Measurements from ENCODE around the gene PAFAH2.
A peak's percentile ranks its signal among the peaks of the same experiment; 100 is the strongest.

Gene PAFAH2

GRCh38 chr1:25924454-25924853 lies 73.4 kb downstream of the PAFAH2 start:
- H3K27me3 Mint-ChIP-seq = peaks cover 18% of the 10 kb centered on the region
- peaks cover 23% of the 10 kb centered on the region for H3K4me1 Mint-ChIP-seq (ENCODE audit: low read depth)
- H3K9me3 Mint-ChIP-seq = no peaks in the 10 kb centered on the region
- no peak overlapping the region for H3K27ac Mint-ChIP-seq
- H3K36me3 Mint-ChIP-seq (ENCODE audit: low read depth) = no peaks in the 10 kb centered on the region
- H3K4me3 Mint-ChIP-seq = no peak overlapping the region

DNA sequence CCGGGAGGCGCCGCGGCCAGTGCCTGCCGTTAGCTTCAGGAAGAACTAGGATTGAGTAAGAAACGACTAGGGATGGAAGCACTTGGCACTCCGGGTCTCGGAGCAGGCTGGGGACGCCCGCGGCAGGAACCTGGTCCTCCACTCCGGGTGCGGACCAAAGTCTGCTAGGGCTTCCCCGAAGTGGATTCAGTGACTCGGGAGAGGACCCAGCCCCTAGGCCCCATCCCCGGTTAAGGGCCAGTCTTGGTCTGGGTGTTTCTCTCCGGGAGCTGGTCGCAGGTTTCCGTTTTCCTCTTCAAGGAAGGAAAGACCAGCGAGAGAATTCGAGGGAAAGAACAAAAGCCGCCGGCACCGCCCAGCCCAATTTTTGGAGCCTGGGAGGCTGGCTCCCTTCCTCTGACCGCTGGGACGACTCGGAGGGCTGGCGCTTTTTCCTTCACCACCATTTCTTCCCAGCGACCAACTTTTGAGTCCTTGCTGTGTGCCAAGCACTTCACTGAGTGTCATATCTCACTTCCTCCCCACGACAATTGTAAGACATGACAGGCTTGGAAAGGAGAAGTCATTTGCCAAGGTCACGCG lies 74.8 kb downstream of the PAFAH2 start:
- Mint-ChIP-seq H3K4me3 (peak overlapping the region; percentile 77), H3K4me1 (ENCODE audit: low read depth) (peaks cover 30% of the 10 kb centered on the region), H3K36me3 (ENCODE audit: low read depth) (no peaks in the 10 kb centered on the region), H3K27me3 (peaks cover 18% of the 10 kb centered on the region), H3K27ac (no peak overlapping the region), H3K9me3 (no peaks in the 10 kb centered on the region)

GRCh38 chr1:25922056-25922970 lies 75.5 kb downstream of the PAFAH2 start:
- Mint-ChIP-seq H3K36me3 (ENCODE audit: low read depth) (no peaks in the 10 kb centered on the region), H3K4me3 (peak overlapping the region; percentile 77), H3K27ac (peak overlapping the region; percentile 70), H3K4me1 (ENCODE audit: low read depth) (peaks cover 36% of the 10 kb centered on the region), H3K27me3 (peaks cover 18% of the 10 kb centered on the region), H3K9me3 (no peaks in the 10 kb centered on the region)

- H3K27ac Mint-ChIP-seq = no peak overlapping the region
- peaks cover 25% of the 10 kb centered on the region for H3K4me1 Mint-ChIP-seq (ENCODE audit: low read depth)
- H3K9me3 Mint-ChIP-seq = no peaks in the 10 kb centered on the region
- H3K4me3 Mint-ChIP-seq = no peak overlapping the region
- peaks cover 9% of the 10 kb centered on the region for H3K27me3 Mint-ChIP-seq
- no peaks in the 10 kb centered on the region for H3K36me3 Mint-ChIP-seq (ENCODE audit: low read depth)
Measured at GRCh38 chr1:25918615-25919014, 79.2 kb downstream of the PAFAH2 start.

DNA sequence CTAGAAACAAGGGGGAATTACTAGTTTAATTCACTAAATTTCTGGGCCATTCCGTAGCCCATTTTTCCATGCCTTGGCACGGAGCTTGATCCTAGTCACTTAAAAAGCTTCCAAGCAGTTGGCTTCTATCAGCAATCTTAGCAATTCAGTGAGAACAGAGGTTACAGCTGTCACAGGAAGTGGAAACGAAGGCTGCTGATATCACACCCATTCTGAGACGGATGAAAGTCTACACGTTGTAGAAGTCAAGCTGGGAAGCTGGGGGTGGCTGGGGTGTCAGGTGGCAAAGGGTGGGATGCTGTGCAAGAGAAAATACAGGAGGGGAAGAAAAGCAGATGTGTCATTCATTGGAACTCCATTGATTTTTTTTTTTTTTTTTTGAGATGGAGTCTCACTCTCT lies 79.9 kb downstream of the PAFAH2 start:
- H3K4me1 Mint-ChIP-seq (ENCODE audit: low read depth) = peaks cover 21% of the 10 kb centered on the region
- peaks cover 7% of the 10 kb centered on the region for H3K27me3 Mint-ChIP-seq
- no peaks in the 10 kb centered on the region for H3K36me3 Mint-ChIP-seq (ENCODE audit: low read depth)
- H3K27ac Mint-ChIP-seq = no peak overlapping the region
- no peaks in the 10 kb centered on the region for H3K9me3 Mint-ChIP-seq
- no peak overlapping the region for H3K4me3 Mint-ChIP-seq

GRCh38 chr1:25916460-25916859 lies 81.4 kb downstream of the PAFAH2 start:
- H3K4me1 Mint-ChIP-seq (ENCODE audit: low read depth) = peaks cover 12% of the 10 kb centered on the region
- no peaks in the 10 kb centered on the region for H3K27me3 Mint-ChIP-seq
- no peak overlapping the region for H3K27ac Mint-ChIP-seq
- H3K36me3 Mint-ChIP-seq (ENCODE audit: low read depth) = no peaks in the 10 kb centered on the region
- no peaks in the 10 kb centered on the region for H3K9me3 Mint-ChIP-seq
- no peak overlapping the region for H3K4me3 Mint-ChIP-seq

DNA sequence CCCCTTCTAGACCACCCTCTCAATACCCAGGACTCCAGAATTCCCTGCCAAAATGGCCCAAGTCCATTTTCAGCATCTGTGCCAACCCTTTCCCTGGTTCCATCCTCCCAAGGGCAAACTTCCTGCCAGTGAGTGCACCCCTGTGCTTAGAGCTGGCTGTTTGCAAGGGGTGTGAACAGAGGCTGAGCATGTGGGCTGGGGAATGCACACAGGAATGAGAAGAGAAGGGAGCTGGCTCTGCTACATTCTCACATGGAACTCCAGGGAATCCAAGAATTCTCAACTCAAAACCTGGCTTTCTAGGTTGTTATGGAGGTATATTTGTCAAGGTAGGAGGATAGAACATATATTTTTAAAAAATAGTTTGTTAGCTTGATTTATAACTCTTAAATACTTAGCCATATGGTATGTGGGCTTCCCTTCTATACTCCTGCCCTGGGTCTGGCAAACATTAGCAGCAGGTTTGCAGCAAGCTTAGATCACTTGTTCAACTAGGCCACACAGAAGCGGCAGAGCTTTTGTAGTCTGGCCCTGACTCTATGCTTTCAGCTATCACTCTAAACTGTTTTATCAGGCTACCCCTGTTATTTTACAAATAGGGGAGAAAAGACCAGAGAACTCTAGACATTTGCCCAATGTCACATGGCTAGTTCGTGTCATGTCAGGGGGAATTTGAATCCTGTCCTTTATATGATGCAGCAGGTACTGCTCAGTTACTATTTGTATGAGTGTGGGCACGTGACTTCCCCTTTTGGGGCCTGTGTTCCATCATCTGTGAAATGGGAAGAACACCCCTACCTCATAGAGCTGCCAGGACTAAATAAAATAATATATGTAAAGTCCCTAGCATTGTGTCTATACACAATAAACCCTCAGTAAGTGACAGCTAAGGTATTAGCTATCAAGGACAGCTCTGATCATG lies 83.5 kb downstream of the PAFAH2 start:
- H3K4me3 Mint-ChIP-seq = no peak overlapping the region
- H3K36me3 Mint-ChIP-seq (ENCODE audit: low read depth) = no peaks in the 10 kb centered on the region
- peaks cover 12% of the 10 kb centered on the region for H3K4me1 Mint-ChIP-seq (ENCODE audit: low read depth)
- no peaks in the 10 kb centered on the region for H3K9me3 Mint-ChIP-seq
- no peak overlapping the region for H3K27ac Mint-ChIP-seq
- no peaks in the 10 kb centered on the region for H3K27me3 Mint-ChIP-seq

DNA sequence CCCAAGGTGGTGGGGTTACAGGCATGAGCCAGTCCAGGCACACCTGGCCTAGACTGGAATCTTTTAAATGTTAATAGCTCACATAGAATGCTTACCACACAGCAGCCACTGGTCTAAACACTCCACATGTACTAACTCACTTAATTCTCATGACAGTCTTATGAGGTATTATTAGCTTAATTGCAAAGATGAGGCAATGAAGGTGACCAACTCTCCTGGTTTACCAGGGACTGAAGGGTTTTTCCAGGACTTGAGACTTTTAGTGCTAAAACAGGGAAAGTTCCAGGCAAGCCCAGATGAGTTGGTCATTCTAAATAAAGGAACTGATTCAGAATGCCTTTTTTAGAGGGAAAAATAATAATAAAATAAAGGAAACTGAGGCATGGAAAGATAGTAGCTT lies 84.7 kb downstream of the PAFAH2 start:
- Mint-ChIP-seq H3K27me3 (no peaks in the 10 kb centered on the region), H3K36me3 (ENCODE audit: low read depth) (no peaks in the 10 kb centered on the region)

GRCh38 chr1:25912076-25912831 lies 85.6 kb downstream of the PAFAH2 start:
- Mint-ChIP-seq H3K36me3 (ENCODE audit: low read depth) (no peaks in the 10 kb centered on the region), H3K27ac (no peak overlapping the region), H3K4me1 (ENCODE audit: low read depth) (no peaks in the 10 kb centered on the region), H3K4me3 (no peak overlapping the region), H3K9me3 (no peaks in the 10 kb centered on the region), H3K27me3 (no peaks in the 10 kb centered on the region)

More for the DNA sequence above, 84.7 kb downstream of the PAFAH2 start:
- H3K4me1 Mint-ChIP-seq (ENCODE audit: low read depth) = peaks cover 7% of the 10 kb centered on the region
- H3K27ac Mint-ChIP-seq = no peak overlapping the region
- no peaks in the 10 kb centered on the region for H3K9me3 Mint-ChIP-seq
- no peak overlapping the region for H3K4me3 Mint-ChIP-seq

DNA sequence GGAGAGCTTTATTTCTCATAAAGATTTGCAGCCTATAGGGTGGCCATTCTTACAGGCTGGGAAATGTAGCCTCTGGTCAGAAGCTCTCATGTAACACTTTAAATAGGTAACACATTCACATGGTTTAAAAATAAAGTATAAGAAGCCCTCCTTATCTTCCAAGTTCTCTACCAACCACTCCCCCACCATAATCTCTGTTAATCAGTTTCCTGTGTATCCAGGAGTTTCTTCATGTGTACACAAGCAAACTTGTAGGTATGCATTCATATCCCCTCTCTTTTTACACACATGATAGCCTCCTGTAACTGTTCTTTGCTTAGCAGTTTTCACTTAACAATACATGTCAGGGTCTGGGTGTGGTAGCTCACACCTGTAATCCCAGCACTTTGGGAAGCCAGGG lies 86.7 kb downstream of the PAFAH2 start:
- H3K9me3 Mint-ChIP-seq = no peaks in the 10 kb centered on the region
- H3K4me1 Mint-ChIP-seq (ENCODE audit: low read depth) = peaks cover 6% of the 10 kb centered on the region
- no peaks in the 10 kb centered on the region for H3K27me3 Mint-ChIP-seq
- no peak overlapping the region for H3K27ac Mint-ChIP-seq
- H3K36me3 Mint-ChIP-seq (ENCODE audit: low read depth) = no peaks in the 10 kb centered on the region
- H3K4me3 Mint-ChIP-seq = no peak overlapping the region

Data from stimulated activated naive CD8-positive, alpha-beta T cell treated with anti-CD3 and anti-CD28 coated beads, Interleukin-15, Interleukin-2, amounts not matched to agents 100 ng/mL and 50 ng/mL, for 24 hours (primary cell).